Endothelial cell of umbilical vein (primary cell): Measurements from ENCODE around the gene CEMIP. TPM values are rescaled to one million over a fixed set of nuclear protein-coding genes. Genes with fewer than 3 reads are reported as not detected.

ENCODE experiments used
- BruUV-seq: library from RNA; stranded (reverse); fragments of 400-500 nt; replicated peaks from 2 replicates; lab custom pipeline; 2021; lab: Mats Ljungman, UMichigan
- CTCF ChIA-PET: fragments of 300-600, 350-600 bp; sonication (Branson Sonifier 250); formaldehyde crosslinking; loops from one replicate; lab custom pipeline; 2021; ENCODE audit warnings: antibody characterized with exemption, inconsistent platforms; lab: Charles Lee
- POLR2A ChIA-PET: fragments of 300-600, 350-600 bp; sonication (Branson Sonifier 250); formaldehyde crosslinking; loops from one replicate; lab custom pipeline; 2021; ENCODE audit warnings: antibody characterized with exemption, inconsistent platforms; lab: Charles Lee
- DNase-seq: peaks from one replicate; pipeline ENCODE4 v3.0.0-alpha.2; 2011; ENCODE audit warnings: low read depth, low spot score
- FAIRE-seq: peaks from 2 replicates; lab custom pipeline; 2011; peaks lifted over from hg19 to GRCh38; lab: Jason Lieb, UNC
- H2AFZ ChIP-seq: 2 replicates; pipeline ENCODE4 v1.6.0; 2012; ENCODE audit warnings: low read depth, low read length, control low read depth, inconsistent platforms
- H3K27ac ChIP-seq: 2 replicates; pipeline ENCODE4 v1.5.1; 2011; ENCODE audit warnings: low read depth, mild to moderate bottlenecking, control low read depth, low read length, moderate library complexity; ENCODE audit not compliant: insufficient read depth
- H3K27me3 ChIP-seq, 2 experiments: 2 replicates each; pipeline versions ENCODE4 v1.6.0 to v1.6.1; 2011; ENCODE audit warnings: low read length in 2 of 2, mixed read lengths in 1 of 2; ENCODE audit not compliant: control insufficient read depth in 2 of 2, insufficient read depth in 2 of 2
- H3K36me3 ChIP-seq, 2 experiments: 2 replicates in 1 of 2; 3 replicates in 1 of 2; pipeline ENCODE4 v1.5.1; 2011; ENCODE audit warnings: low read length in 2 of 2, mild to moderate bottlenecking in 1 of 2, moderate library complexity in 1 of 2; ENCODE audit not compliant: control insufficient read depth in 2 of 2, insufficient read depth in 2 of 2; ENCODE audit errors: extremely low read depth in 1 of 2
- H3K4me1 ChIP-seq: 3 replicates; pipeline ENCODE4 v1.5.1; 2011; ENCODE audit warnings: mild to moderate bottlenecking, low read length; ENCODE audit not compliant: control insufficient read depth, insufficient read depth; ENCODE audit errors: extremely low read depth
- H3K4me2 ChIP-seq: 2 replicates; pipeline ENCODE4 v1.6.1; 2011; ENCODE audit warnings: low read length, control low read depth, mixed read lengths; ENCODE audit not compliant: insufficient read depth
- H3K4me3 ChIP-seq, 3 experiments: fragments of 200-600 bp in 1 of 3; sonication (generic), shearing (Covaris generic) in 1 of 3; replicated peaks in 1 of 3; 2 replicates each; pipeline ENCODE4 v1.5.1; 2011 to 2016; ENCODE audit warnings: control low read depth in 3 of 3, low read length in 3 of 3, mild to moderate bottlenecking in 2 of 3, inconsistent platforms in 1 of 3, low read depth in 1 of 3, moderate library complexity in 1 of 3; ENCODE audit not compliant: insufficient read depth in 1 of 3
- H3K79me2 ChIP-seq: 2 replicates; pipeline ENCODE4 v1.6.0; 2012; ENCODE audit warnings: low read length, inconsistent platforms; ENCODE audit not compliant: control insufficient read depth, insufficient read depth
- H3K9ac ChIP-seq: replicated peaks from 2 replicates; pipeline ENCODE3; 2011; ENCODE audit warnings: low read length, control low read depth; ENCODE audit not compliant: insufficient read depth; ENCODE audit errors: extremely low read depth
- H3K9me1 ChIP-seq: replicated peaks from 3 replicates; pipeline ENCODE4 v1.6.0; 2011; ENCODE audit warnings: mild to moderate bottlenecking, low read length; ENCODE audit not compliant: control insufficient read depth, insufficient read depth; ENCODE audit errors: extremely low read depth
- H3K9me3 ChIP-seq: replicated peaks from 2 replicates; pipeline ENCODE4 v1.5.1; 2012; ENCODE audit warnings: low read length, inconsistent platforms; ENCODE audit not compliant: control insufficient read depth, insufficient read depth
- H4K20me1 ChIP-seq: replicated peaks from 2 replicates; pipeline ENCODE3; 2011; ENCODE audit warnings: mild to moderate bottlenecking, low read length; ENCODE audit not compliant: control insufficient read depth, insufficient read depth; ENCODE audit errors: extremely low read depth
- EZH2 ChIP-seq: IDR thresholded peaks from 2 replicates; pipeline ENCODE4 v1.6.1; 2012; ENCODE audit warnings: borderline replicate concordance, low read depth, mild to moderate bottlenecking, moderate library complexity, low read length, inconsistent platforms; ENCODE audit not compliant: severe bottlenecking
- GATA2 ChIP-seq: IDR thresholded peaks from 2 replicates; pipeline ENCODE4 v1.7.0; 2011; ENCODE audit warnings: low read depth, mild to moderate bottlenecking, moderate library complexity, mixed read lengths, low read length; ENCODE audit not compliant: insufficient read length, insufficient read depth
- JUN ChIP-seq: IDR thresholded peaks from 2 replicates; pipeline ENCODE4 v1.6.1; 2011; ENCODE audit warnings: borderline replicate concordance, low read depth; ENCODE audit not compliant: insufficient read length, insufficient read depth
- MYC ChIP-seq: IDR thresholded peaks from one replicate; pipeline ENCODE4 v1.6.1; 2011; ENCODE audit warnings: mild to moderate bottlenecking, low read depth, low read length
- dilution Hi-C: fragments of 300-500 bp; cut with MboI; formaldehyde crosslinking; loops from one replicate; pipeline ENCODE4 v1.15.0; 2019; ENCODE audit warnings: low sequenced_read_pairs; ENCODE audit not compliant: extremely low pct_ligation_motif_present
- intact Hi-C: fragments of 100-400 bp; cut with micrococcal nuclease; formaldehyde crosslinking; loops from one replicate; pipeline ENCODE4 v1.10.0; 2022
- polyA plus RNA-seq, 4 experiments: library from polyadenylated mRNA; depleted of rRNA in 3 of 4; stranded (reverse) in 3 of 4; unstranded in 1 of 4; fragments of >200 nt; gene quantifications; 2 replicates each; pipeline versions ENCODE4 v1.2.1 to v1.2.3, GENCODE V29; 2011 to 2012; ENCODE audit warnings: missing spikeins in 1 of 4
- total RNA-seq: library from RNA; stranded (reverse); gene quantifications from 2 replicates; pipeline ENCODE4 v1.2.3, GENCODE V29; 2021
- TF ChIP-seq, protein P1 (sequence below), 2 donors: IDR thresholded peaks; 1 replicate in 1 of 2; 2 replicates in 1 of 2; pipeline ENCODE4 v1.5.1; 2011; ENCODE audit warnings: low read length in 2 of 2, mild to moderate bottlenecking in 2 of 2, moderate library complexity in 2 of 2, control low read depth in 1 of 2, inconsistent platforms in 1 of 2, low read depth in 1 of 2; ENCODE audit not compliant: insufficient read depth in 1 of 2; ENCODE audit errors: extremely low read depth in 1 of 2

CEMIP gene
- total and polyA plus RNA-seq, 2 donors (not counting 3 experiments of a cell fraction or from before 2014, with no cell fraction given): 0.01 TPM; not detected in 1

DNA sequence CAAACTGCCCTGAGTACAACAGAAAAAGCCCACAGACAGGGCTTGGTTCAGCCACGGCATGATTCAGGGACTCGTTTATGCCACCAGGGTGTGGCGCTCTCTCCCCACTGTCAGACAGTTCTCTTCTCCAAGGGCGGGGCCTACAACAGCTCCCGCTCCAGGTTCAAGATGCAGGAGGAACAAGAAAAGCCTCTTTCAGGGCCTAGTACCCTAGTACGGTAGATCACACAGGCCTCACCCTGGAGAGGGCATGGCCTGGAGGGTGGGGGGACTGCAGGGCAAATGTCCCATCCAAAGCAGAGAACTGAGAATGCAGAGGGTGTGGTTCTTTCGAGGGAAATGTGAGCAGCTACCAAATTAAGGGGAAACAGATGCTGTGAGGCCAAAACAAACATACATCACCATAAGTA, 198.5 kb downstream of the CEMIP start:
- no peaks in the 10 kb centered on the region for H4K20me1 ChIP-seq
- ChIA-PET POLR2A (no interaction called here), CTCF (interaction anchor here (0.7 to 4.6 kb wide), 18 partner anchors 10 to 521 kb away, joined by 3 to 199 read pairs (median 5); no protein-coding TSS in a partner anchor)
- H2AFZ ChIP-seq: no peak overlapping the region
- H3K4me1 ChIP-seq: peaks cover 10% of the 10 kb centered on the region
- no peak overlapping the region for H3K27ac ChIP-seq
- FAIRE-seq (peak; percentile 61), DNase-seq (peak; percentile 62)
- H3K79me2 ChIP-seq: peaks cover 4% of the 10 kb centered on the region
- dilution Hi-C loops: no loop called here
- H3K36me3 ChIP-seq: peaks cover 4 to 6% of the 10 kb centered on the region in 2 experiments
- no peak overlapping the region for H3K4me3 ChIP-seq
- H3K9me1 ChIP-seq: no peaks in the 10 kb centered on the region
- BruUV-seq: no TSS peak
- H3K9ac ChIP-seq: no peak overlapping the region
- H3K9me3 ChIP-seq: no peaks in the 10 kb centered on the region
- TF ChIP-seq EZH2 (no peak), GATA2 (no peak), JUN (no peak), MYC (no peak)
- TF ChIP-seq, protein P1, sequence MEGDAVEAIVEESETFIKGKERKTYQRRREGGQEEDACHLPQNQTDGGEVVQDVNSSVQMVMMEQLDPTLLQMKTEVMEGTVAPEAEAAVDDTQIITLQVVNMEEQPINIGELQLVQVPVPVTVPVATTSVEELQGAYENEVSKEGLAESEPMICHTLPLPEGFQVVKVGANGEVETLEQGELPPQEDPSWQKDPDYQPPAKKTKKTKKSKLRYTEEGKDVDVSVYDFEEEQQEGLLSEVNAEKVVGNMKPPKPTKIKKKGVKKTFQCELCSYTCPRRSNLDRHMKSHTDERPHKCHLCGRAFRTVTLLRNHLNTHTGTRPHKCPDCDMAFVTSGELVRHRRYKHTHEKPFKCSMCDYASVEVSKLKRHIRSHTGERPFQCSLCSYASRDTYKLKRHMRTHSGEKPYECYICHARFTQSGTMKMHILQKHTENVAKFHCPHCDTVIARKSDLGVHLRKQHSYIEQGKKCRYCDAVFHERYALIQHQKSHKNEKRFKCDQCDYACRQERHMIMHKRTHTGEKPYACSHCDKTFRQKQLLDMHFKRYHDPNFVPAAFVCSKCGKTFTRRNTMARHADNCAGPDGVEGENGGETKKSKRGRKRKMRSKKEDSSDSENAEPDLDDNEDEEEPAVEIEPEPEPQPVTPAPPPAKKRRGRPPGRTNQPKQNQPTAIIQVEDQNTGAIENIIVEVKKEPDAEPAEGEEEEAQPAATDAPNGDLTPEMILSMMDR (IDR thresholded peaks at IDR 0.05; ENCODE audit: extremely low read depth in 1 of 2, insufficient read depth in 1 of 2, low read depth in 1 of 2, low read length in 2 of 2): peak; percentile 63 to 83
- H3K27me3 ChIP-seq: no peaks in the 10 kb centered on the region
- intact Hi-C loops: loop anchor here (1.0 kb wide), 3 partner anchors 131 to 289 kb away; no protein-coding TSS in a partner anchor
- no peak overlapping the region for H3K4me2 ChIP-seq
